Stimulated activated naive CD8-positive, alpha-beta T cell treated with anti-CD3 and anti-CD28 coated beads, Interleukin-15, Interleukin-2, amounts not matched to agents 100 ng/mL and 50 ng/mL, for 24 hours (primary cell): ENCODE data around the gene PPT1.
A peak's percentile ranks its signal among the peaks of the same experiment; 100 is the strongest.

Source experiments
- H3K27ac Mint-ChIP-seq: one replicate; pipeline ENCODE4 v1.8.0; 2021; ENCODE audit warnings: mild to moderate bottlenecking, mixed read lengths
- H3K27me3 Mint-ChIP-seq: one replicate; pipeline ENCODE4 v1.8.0; 2021; ENCODE audit warnings: mixed read lengths
- H3K36me3 Mint-ChIP-seq: one replicate; pipeline ENCODE4 v1.8.0; 2021; ENCODE audit warnings: low read depth, mixed read lengths
- H3K4me1 Mint-ChIP-seq: one replicate; pipeline ENCODE4 v1.8.0; 2021; ENCODE audit warnings: low read depth, mixed read lengths
- H3K4me3 Mint-ChIP-seq: one replicate; pipeline ENCODE4 v1.8.0; 2021; ENCODE audit warnings: mild to moderate bottlenecking, mixed read lengths
- H3K9me3 Mint-ChIP-seq: one replicate; pipeline ENCODE4 v1.8.0; 2021; ENCODE audit warnings: mixed read lengths

PPT1 gene

DNA sequence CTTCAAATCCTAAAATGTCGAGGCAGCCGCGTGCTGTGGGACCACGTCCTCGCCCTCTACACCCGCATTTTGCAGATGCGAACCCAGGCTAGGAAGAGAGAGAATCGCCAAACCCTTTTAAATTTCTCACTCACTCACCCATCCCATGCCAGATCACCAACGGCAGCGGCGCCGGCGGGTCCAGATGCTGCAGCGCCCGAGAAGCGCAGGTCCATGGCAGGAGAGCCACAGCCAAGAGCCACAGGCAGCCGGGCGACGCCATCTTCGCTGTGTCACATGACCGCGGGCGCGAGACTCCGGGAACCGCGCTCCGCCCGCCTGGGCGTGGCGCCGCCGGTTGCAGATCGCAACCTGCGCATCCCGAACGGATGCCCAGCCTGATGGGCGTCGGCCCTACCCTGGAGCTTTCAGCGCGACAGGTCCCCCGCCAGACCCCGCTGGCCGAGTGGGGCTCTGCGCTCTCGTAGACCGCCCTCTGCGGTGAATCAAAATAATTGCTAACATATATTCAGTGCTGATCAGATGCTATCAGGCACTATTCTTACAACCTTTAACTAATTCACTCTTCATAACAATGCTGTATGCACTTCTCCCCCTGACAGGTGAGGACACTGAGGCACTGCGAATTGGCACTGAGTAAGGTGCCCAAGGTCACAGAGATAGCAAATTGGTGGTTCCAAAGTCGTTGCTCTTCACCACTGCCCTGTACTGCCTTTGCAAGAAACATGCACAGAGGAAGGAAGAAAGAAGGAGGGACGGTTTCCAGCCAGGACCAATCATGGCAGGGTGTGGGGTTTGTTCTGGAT lies at the start of gene PPT1:
TSS of gene PPT1 (minus strand) at position 276 of the 806 bp plus-strand sequence. CDS start at position 262, 14 bp downstream.
- Mint-ChIP-seq H3K4me3 (peak within 1 kb of the TSS; percentile 92), H3K9me3 (peaks cover 1% of the 10 kb centered on the region), H3K27ac (peak within 1 kb of the TSS; percentile 89), H3K27me3 (no peaks in the 10 kb centered on the region), H3K36me3 (peaks cover 19% of the 10 kb centered on the region), H3K4me1 (peaks cover 30% of the 10 kb centered on the region)

- Mint-ChIP-seq H3K36me3 (no peaks in the 10 kb centered on the region), H3K27me3 (peaks cover 28% of the 10 kb centered on the region), H3K4me1 (peaks cover 7% of the 10 kb centered on the region), H3K9me3 (no peaks in the 10 kb centered on the region), H3K27ac (no peak overlapping the region), H3K4me3 (no peak overlapping the region)
These were observed 47.0 kb upstream of the PPT1 start for GRCh38 chr1:40143891-40144575.

GRCh38 chr1:40141878-40142535 lies 45.0 kb upstream of the PPT1 start:
- H3K27ac Mint-ChIP-seq = no peak overlapping the region
- peaks cover 18% of the 10 kb centered on the region for H3K27me3 Mint-ChIP-seq
- peaks cover 7% of the 10 kb centered on the region for H3K4me1 Mint-ChIP-seq
- H3K4me3 Mint-ChIP-seq = no peak overlapping the region
- H3K9me3 Mint-ChIP-seq = no peaks in the 10 kb centered on the region
- no peaks in the 10 kb centered on the region for H3K36me3 Mint-ChIP-seq

DNA sequence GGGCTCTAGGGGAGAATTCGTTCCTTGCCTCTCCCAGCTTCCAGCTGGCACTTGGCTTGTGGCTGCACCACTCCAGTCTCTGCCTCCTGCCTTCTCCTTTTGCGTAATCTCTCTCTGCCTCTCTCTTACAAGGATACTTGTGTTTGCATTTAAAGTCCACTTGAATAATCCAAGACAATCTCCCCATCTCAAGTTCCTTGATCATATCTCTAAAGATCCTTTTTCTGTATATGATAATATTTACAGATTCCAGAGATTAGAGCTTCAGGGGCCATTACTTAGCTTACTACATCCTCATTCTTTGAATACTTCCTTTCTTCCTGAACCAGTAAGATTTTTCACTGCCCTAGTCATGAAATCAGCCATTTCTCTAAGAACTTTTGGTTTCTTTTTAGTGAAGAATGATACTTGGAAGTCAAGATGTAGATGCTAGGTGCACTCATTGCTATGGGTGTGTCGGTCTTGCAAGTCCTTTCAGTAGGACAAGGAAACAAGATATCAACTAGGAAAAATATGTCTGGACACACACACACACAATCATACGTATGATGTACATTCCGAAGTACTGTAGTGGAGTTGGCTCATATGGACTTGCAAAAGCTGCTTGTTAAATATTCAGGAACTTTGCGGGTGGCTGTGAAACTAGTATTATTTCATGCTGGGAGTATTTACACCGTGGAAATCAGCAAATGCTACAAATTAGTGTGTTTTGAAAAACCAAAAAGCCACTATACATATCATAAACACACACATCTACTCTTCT lies 43.3 kb upstream of the PPT1 start:
- H3K4me1 Mint-ChIP-seq = peaks cover 7% of the 10 kb centered on the region
- H3K36me3 Mint-ChIP-seq = no peaks in the 10 kb centered on the region
- H3K27me3 Mint-ChIP-seq = peaks cover 15% of the 10 kb centered on the region
- no peaks in the 10 kb centered on the region for H3K9me3 Mint-ChIP-seq
- no peak overlapping the region for H3K27ac Mint-ChIP-seq
- no peak overlapping the region for H3K4me3 Mint-ChIP-seq

GRCh38 chr1:40133839-40134238 lies 36.8 kb upstream of the PPT1 start:
- no peaks in the 10 kb centered on the region for H3K9me3 Mint-ChIP-seq
- H3K4me3 Mint-ChIP-seq = no peak overlapping the region
- peaks cover 17% of the 10 kb centered on the region for H3K27me3 Mint-ChIP-seq
- no peak overlapping the region for H3K27ac Mint-ChIP-seq
- no peaks in the 10 kb centered on the region for H3K36me3 Mint-ChIP-seq
- no peaks in the 10 kb centered on the region for H3K4me1 Mint-ChIP-seq

- Mint-ChIP-seq H3K27ac (no peak overlapping the region), H3K36me3 (no peaks in the 10 kb centered on the region), H3K27me3 (peaks cover 20% of the 10 kb centered on the region), H3K4me1 (no peaks in the 10 kb centered on the region), H3K4me3 (no peak overlapping the region), H3K9me3 (no peaks in the 10 kb centered on the region)
These were observed 36.2 kb upstream of the PPT1 start for GRCh38 chr1:40133312-40133665.

GRCh38 chr1:40132383-40133311 lies 35.6 kb upstream of the PPT1 start:
- no peak overlapping the region for H3K27ac Mint-ChIP-seq
- H3K4me3 Mint-ChIP-seq = no peak overlapping the region
- H3K36me3 Mint-ChIP-seq = no peaks in the 10 kb centered on the region
- H3K9me3 Mint-ChIP-seq = no peaks in the 10 kb centered on the region
- peaks cover 20% of the 10 kb centered on the region for H3K27me3 Mint-ChIP-seq
- no peaks in the 10 kb centered on the region for H3K4me1 Mint-ChIP-seq

- H3K4me3 Mint-ChIP-seq = no peak overlapping the region
- H3K4me1 Mint-ChIP-seq = no peaks in the 10 kb centered on the region
- H3K9me3 Mint-ChIP-seq = no peaks in the 10 kb centered on the region
- peaks cover 20% of the 10 kb centered on the region for H3K27me3 Mint-ChIP-seq
- H3K36me3 Mint-ChIP-seq = no peaks in the 10 kb centered on the region
- H3K27ac Mint-ChIP-seq = no peak overlapping the region
These were observed 33.8 kb upstream of the PPT1 start for GRCh38 chr1:40130892-40131291.

- Mint-ChIP-seq H3K27me3 (peaks cover 4% of the 10 kb centered on the region), H3K4me3 (no peak overlapping the region), H3K9me3 (no peaks in the 10 kb centered on the region), H3K36me3 (no peaks in the 10 kb centered on the region), H3K4me1 (no peaks in the 10 kb centered on the region), H3K27ac (no peak overlapping the region)
These were observed 25.8 kb upstream of the PPT1 start for GRCh38 chr1:40122855-40123254.

- no peaks in the 10 kb centered on the region for H3K9me3 Mint-ChIP-seq
- H3K27ac Mint-ChIP-seq = no peak overlapping the region
- peaks cover 10% of the 10 kb centered on the region for H3K27me3 Mint-ChIP-seq
- no peaks in the 10 kb centered on the region for H3K4me1 Mint-ChIP-seq
- H3K4me3 Mint-ChIP-seq = no peak overlapping the region
- no peaks in the 10 kb centered on the region for H3K36me3 Mint-ChIP-seq
These were observed 23.1 kb upstream of the PPT1 start for GRCh38 chr1:40120128-40120527.

DNA sequence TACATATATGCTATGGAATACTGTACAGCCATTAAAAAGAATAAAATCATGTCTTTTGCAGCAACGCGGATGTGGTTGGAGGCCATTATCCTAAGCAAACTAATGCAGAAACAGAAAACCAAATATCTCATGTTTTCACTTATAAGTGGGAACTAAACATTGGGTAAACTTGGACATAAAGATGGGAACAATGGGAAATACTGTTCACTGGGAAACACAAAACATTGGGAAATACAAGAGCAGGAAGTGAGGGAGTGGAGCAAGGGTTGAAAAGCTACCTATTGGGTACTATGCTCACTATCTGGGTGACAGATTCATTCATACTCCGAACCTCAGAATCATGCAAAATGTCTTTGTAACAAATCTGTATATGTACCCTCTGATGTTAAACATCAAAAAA lies 17.3 kb upstream of the PPT1 start:
- Mint-ChIP-seq H3K9me3 (peaks cover 16% of the 10 kb centered on the region), H3K27ac (no peak overlapping the region), H3K4me3 (no peak overlapping the region), H3K4me1 (no peaks in the 10 kb centered on the region), H3K27me3 (peaks cover 36% of the 10 kb centered on the region), H3K36me3 (peaks cover 6% of the 10 kb centered on the region)

GRCh38 chr1:40110389-40110788 lies 13.3 kb upstream of the PPT1 start:
- H3K9me3 Mint-ChIP-seq = peaks cover 23% of the 10 kb centered on the region
- H3K27ac Mint-ChIP-seq = no peak overlapping the region
- peaks cover 6% of the 10 kb centered on the region for H3K36me3 Mint-ChIP-seq
- H3K4me1 Mint-ChIP-seq = no peaks in the 10 kb centered on the region
- H3K27me3 Mint-ChIP-seq = peaks cover 35% of the 10 kb centered on the region
- H3K4me3 Mint-ChIP-seq = no peak overlapping the region

GRCh38 chr1:40107290-40107959 lies 10.4 kb upstream of the PPT1 start:
- peaks cover 33% of the 10 kb centered on the region for H3K27me3 Mint-ChIP-seq
- no peaks in the 10 kb centered on the region for H3K4me1 Mint-ChIP-seq
- H3K36me3 Mint-ChIP-seq = peaks cover 13% of the 10 kb centered on the region

More at GRCh38 chr1:40107290-40107959, 10.4 kb upstream of the PPT1 start:
- peaks cover 26% of the 10 kb centered on the region for H3K9me3 Mint-ChIP-seq
- no peak overlapping the region for H3K4me3 Mint-ChIP-seq
- H3K27ac Mint-ChIP-seq = no peak overlapping the region
